ENCODE results near the gene PPP1R3C.
A peak's percentile ranks its signal among the peaks of the same experiment; 100 is the strongest.

PPP1R3C gene

DNA sequence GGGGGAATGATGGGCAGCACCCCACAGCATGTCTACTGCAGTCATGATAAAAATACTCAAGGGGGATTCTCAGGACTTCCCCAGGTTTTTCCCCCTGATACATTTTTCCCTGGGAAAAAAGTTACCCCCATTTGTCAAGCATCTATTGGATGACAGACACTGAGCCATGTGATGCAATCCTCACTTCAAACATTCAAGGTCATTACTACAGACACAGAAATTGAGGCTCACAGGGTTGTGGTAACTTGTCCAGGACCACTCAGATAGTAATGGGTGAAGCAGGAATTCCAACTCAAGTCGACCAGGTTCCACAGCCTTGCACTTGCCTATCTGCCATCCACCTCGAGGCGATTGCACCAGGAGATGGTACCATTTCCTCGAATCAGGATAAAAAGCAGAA, 31.7 kb downstream of the PPP1R3C start:
- DNase-seq (ENCODE audit: low read depth): no peak

DNA sequence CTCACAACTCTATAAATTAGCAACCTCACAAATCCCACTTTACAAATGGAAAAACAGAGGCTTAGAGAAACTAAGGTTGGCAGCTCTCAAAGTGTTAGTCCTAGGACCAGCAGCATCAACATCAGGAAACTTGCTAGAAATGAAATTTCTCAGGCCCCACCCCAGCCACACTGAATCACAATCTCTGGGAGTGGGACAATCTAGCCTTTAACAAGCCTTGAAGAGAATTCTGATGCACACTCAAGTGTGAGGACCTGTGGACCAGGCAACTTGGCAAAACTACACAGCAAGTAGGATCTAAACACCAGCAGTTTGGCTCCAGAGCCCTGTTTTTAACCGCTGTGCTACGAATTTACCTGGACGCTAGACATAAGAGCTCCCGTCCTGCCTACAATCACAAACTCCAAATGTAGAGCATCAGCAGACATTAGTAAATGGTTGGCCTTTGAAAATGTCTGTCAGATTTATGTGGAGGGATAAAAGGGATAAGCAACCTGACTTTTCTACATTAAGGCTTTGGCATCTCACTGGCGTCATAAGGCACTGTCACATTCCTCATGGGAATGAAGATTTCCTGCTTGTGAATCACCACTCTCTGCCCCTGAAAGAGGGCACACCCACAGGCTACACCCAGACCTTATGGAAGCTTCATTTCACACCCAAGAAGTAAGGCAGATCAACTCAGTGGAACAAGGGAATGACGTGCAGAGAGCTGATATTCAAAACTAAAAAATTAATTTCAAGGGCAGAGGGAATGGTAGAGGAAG, 34.5 kb downstream of the PPP1R3C start:
- peak; percentile 97 for DNase-seq (ENCODE audit: low read depth)

DNA sequence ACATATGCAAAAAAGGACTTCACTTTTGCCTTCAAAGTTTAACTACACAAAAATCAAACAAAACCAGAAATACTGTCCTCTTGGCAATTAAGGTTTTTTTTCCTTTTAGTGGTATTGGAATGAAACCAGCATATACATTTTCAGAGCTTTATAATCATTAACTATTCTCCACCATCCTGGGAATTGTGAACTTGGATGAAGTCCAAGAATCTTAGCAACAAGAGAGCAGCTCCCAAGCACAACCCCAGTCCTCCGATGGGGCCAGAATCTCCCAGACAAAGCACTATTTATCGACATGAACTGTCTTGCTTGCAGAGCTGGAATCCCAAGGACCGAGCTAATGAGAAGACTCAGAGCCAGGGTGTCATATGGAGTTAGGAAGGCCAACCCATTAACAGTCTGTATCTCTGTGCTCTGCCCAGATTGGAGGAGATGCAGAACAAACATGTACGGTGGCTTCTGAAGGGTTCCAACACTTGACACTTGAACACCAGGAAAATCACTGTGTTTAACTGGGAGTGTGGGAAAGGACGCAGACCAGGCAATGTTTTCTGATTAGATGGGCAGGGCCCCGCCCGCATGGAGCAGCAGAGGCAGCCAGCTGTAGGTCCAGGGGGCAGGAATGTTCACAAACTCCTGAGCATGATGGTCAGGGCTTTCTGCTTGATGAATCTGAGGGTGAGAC, 35.5 kb downstream of the PPP1R3C start:
- no peak for DNase-seq (ENCODE audit: low read depth)

DNA sequence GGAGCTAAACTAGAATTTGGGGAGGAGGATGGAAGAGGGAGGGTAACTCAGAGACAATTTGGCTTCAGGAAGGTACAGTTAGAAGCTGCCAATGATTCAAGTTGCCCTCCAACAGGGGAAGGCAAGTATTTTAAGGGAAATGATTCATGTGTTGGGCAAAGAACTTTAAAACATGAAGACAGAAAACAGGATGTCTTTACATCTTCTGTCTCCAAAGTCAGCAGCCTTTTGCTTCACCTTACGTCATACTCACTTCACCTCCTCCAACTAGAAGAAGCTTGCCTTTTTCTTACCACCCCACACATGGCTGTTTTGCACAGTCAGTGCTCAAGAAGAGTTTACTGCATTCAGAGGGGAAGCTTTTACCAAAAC, 36.1 kb downstream of the PPP1R3C start:
- DNase-seq (ENCODE audit: low read depth): peak; percentile 86

DNA sequence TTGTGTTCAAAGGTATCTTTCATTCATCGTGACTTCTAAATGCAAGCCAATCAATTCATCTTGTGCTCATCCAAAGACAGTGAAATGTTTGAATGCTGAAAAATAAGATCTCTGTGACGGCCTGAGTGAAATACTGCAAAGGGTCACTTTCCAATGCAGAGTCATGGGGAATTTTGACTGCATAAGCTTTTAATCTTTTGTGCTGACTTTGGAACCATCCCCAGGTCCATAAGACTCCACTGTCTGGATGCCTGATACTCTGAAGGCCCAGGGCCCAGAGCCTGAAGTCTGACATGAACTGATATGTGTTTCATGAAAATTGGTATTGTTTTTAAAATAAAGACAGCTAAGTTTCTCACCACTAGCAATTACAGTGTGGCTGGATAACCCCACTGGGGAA, 39.0 kb downstream of the PPP1R3C start:
- DNase-seq (ENCODE audit: low read depth): no peak

DNA sequence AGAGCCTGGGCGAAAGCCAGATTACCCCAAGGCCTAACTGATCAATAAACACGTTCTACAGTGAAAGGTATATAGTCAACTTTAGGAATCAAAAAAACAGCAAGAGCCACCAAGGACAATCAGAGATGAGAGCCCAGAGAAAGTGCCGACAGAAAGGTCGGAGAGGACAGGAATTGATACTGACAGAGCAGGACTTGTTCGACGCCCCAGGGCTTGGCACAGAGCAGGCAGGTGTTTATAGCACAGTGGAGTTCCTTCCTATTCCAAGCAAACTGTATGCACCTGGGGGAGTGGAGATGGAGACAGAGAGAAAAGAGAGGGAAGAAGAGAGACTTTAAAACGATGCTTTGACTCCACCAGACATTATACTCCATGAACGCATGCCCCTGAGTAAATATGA, 39.5 kb downstream of the PPP1R3C start:
- DNase-seq (ENCODE audit: low read depth): no peak

DNA sequence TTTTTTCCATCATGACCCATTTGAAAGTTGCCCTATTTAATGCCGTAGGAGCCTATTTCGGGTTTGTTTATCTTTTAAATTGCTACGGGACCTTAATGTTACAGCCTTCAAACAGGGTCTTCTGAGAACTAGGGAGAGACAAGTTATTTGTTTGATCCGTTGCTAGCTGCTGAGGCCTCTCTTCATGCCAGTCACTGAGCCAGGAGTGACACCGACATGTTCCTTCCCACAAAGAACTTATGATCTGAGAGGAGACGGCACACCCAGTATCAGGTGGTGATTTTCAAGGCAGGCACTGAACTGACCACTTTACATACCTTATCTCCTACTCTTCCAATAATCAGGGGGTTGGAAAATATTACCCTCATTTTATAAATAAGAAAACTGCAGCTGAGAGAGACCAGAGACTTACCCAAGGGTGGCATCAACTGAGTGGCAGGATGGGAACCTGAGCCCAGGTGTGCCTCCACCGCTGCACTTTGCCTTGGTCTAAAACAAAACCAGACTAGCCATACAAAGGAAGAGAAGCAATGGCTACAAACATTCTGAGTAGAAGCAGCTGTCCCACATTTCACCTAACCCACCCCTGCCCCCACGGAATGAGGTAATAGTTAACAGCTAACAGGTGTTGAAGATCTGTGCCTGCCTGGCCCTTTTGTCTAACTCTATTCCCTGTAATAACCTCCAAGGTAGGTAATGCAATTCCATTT, 40.5 kb downstream of the PPP1R3C start:
- no peak for DNase-seq (ENCODE audit: low read depth)

DNA sequence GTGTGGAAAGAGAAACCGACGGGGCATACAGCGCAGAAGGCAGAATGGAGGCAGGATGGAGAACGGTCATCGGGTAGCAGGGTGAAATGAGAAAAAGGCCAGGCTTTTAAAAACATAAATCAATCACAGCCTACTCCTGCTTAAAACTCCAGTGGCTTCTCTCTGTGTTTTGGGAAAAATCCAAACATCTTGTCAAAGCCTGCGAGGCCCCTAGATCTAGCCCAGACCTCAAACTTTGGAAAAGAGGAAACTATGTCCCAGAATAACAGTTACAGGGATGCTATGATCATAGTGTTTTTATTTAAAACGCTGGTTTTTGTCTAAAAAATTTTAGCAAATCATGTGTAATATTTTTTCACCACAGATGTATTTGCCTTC, 41.1 kb downstream of the PPP1R3C start:
- DNase-seq (ENCODE audit: low read depth): no peak

DNA sequence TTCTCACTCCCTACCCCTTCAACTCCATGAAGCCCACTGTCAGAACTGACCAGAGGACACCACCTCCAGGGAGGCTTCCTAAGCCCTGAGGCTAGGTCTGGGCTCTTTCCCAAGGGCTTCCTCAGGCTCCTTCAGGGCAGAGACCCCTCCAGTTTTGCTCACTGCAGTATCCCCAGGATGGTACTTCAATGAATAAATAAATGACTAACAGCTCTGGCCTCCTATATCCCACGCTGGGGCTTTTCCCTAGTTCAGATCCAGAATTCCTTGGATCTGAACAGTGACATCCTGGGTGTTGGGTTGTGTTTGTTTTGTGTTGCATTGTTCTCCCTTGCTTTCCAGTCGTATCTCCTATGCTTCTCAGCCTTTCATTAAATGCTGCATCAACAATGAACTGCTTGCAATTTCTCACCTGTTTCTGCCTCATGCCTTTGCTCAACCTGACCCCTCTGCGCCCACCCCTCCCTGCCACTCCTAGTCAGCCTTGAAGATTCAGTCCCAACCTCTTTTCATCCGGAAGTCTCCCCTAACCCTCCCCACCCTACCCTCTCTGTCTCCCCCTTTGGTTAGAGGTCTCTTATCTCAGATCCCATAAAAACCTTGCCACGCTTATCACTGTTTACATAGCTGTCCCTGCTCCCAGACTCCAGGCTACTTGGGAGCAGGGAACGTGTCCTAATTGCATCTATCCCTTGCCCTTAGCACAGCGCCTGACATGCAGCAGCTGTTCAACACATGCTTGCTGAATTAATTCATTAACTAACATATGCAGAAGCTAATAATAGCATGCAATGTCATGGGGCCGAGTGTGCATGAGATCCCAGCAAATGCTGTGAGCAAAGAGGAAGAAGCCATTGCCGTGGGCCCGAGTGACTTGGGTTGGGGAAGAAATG, 41.7 kb downstream of the PPP1R3C start:
- peak; percentile 69 for DNase-seq (ENCODE audit: low read depth)

DNA sequence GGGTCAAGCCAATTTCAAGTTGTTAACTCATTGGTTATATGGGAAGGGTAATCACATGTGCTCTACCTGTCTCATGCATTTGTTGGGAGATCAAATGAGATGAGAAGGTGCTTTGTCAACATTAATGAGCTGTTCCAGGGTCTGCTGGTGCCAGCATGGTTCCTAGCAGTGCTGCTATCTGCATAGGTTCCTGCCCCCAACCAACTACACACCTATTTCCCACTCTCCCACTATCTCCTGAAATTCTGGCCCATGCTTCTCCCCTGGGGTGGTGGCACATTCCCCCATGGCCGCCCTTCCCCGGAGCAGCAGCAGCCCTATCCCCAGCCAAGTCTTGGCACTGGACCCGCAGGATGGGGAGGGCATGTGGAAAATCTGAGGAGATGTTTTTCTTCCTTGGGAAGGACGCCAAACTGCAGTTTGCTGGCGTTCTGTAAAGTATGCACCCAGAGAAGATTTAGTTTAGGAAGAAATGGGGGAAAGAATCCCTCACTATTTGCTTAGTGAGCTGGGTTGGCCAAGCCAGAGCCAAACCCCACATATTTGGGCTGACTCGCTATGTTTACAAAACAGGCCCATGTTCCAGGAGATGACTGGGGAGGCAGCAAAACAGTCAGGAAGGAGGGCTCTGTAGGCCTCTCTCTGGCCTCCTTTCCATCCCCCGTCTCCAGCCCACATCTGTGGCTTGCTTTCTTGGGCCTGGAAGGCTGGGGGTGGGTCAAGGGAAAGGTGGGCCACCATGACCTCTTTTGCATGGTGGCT, 42.5 kb downstream of the PPP1R3C start:
- peak; percentile 80 for DNase-seq (ENCODE audit: low read depth)

DNA sequence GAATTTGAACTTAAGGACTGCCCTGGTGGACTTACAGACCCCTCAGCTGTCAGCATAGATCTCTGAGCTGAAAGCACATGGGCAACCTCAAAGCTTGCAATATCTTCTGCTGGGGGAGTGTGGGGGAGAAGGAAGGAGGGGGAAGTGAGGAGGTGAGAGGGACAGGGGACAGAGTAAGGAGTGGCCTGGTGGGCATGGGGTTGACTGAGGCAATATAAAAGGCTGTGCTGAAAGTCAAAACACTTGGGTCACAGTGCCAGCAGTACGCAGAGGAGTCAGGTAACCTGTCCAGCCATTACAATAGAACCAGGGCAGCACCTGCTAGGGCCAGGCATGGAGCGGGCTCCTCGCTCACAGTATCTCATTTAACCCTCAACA, 43.2 kb downstream of the PPP1R3C start:
- DNase-seq (ENCODE audit: low read depth): no peak

DNA sequence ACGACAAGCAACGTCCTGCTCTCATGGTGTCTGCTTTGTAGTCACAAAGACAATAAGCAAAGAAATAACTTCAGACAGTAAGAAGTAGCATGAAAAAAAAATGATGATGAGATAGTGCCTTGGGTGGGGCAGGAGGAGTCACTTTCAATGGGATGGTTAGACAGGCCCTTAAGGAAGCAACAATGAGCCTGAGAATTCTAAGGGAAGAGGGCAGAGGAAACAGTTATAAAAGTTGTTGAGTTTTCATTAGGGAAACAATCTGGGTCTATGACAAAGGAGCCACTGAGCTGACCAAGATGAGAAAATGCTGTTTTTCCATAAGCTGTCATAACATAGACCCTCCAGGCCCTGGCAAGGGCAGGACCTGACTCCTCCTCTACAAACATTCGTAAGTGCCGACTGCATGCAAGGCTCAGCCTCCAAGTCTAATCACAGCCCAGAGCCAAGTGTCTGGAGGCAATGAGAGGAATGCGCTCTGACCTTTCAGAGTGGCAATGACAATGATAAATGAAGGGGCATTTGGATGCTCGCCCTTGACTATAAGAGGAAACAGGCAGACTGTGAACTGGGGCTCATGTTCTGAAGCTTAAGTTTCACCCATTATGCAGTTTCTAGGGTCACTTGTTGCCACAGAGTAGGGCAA, 43.7 kb downstream of the PPP1R3C start:
- DNase-seq (ENCODE audit: low read depth): peak; percentile 72

DNA sequence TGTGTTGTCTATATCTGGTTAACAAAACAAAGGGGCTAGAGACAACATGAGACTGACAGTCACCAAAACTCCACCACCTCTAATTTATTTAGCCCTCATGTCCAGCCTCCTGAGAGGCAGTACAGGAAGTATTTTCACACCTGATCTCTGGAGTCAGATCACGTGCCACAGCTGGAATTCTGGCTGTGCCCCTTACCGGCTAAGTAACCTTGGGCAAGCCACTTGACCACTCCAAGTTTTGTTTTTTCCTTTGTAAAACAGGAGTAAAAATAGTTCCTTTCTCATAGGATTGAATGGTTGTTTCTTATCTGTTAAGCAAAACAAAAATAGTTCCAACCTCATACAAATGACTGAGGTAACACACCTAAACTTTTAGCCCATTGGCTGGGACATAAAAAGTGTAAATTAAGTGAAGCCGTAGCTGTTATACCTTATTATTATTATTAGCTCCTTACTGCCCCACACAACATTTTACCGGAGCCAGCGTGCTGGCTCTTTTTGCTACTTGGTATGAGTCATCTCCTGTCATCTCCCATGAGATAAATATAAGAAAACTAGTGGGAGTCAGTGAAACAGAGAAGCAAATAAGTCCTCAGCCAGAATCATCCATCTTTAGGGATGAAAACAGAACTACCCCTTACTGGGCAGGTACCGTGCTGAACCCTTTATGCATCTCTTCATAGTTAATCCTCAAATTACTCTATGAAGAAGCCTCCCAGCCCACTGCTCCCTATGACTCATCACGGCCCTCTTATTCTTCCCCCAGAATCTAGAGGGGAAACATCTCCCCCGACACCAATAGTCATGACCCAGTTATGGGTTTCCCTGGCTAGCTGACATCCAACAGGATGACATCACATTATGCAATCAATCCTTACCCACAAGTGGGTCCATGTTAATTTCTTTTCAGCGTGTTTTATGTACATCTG, 44.9 kb downstream of the PPP1R3C start:
- peak; percentile 93 for DNase-seq (ENCODE audit: low read depth)

DNA sequence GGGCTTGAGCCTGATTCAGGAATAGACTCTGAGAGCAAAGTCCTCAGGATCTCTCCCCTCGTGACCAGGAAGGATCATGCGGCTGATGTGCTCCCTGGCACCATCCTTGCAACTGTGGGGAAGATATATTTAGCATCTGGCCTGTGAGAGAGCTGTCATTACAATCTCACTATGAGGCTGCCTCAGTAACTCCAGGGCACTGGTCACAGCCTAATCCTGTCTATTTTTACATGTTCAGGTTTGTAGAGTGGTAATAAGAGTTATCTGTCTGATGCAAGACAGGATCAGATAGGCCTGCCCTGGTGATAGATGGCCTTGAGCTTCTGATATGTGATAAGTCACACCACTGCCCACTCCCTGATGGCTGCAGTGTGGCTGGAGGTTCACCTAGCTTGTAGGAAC, 50.7 kb downstream of the PPP1R3C start:
- no peak for DNase-seq (ENCODE audit: low read depth)

DNA sequence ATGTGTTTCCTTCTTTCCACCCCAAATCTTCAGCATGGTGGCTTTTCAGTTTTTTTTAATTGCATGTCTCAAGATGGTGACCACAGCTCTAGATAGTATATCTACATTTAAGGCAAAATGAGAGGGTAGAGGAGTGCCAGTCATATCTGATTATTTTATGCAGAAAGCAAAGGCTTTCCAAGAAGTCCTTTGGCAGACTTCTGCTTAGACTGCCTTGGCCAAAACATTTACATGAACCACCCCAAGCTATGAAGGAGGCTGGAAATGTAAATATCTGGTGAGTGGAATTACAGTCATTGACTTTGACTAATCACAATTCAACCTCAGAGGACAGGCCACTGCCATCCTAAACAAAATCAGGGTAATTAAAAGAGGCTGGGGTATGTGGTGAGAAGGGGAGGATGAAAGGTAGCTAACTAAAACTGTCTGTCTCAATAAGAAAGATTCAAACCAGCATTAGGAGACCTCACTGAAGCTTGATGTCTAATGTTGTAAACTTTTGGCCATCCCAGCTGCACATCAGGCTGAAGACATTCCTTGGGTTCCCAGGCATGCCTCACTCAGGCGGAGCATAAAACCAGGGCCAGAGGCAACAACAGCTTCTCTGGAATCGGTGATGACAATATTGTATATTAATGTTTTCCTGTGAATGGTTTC, 53.4 kb downstream of the PPP1R3C start:
- DNase-seq (ENCODE audit: low read depth): peak; percentile 39
